ENCODE results near the gene UBE2QL1.

UBE2QL1 gene

DNA sequence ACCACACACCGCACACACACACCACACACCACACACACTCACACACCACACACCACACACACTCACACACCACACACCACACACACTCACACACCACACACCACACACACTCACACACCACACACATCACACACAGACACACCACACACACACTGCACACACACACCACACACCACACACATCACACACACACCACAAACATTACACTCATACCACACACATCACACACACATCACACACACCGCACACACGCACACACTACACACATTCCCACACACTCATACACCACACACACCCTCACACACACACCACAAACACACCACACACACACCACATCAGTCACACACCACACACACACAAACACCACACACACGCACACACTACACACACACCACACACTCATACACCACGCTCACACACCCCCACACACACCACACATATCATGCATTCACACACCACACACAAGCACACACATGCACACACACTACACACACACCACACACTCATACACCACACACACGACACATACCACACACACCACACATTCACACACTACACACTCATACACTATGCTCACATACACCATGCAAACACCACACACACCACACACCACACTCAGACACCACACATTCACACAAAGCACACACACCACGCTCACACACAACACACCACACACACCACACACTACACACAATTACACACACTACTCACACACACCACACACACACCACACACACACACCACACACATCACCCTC lies 1.1 kb upstream of the UBE2QL1 start:
- TF ChIP-seq, protein P1, sequence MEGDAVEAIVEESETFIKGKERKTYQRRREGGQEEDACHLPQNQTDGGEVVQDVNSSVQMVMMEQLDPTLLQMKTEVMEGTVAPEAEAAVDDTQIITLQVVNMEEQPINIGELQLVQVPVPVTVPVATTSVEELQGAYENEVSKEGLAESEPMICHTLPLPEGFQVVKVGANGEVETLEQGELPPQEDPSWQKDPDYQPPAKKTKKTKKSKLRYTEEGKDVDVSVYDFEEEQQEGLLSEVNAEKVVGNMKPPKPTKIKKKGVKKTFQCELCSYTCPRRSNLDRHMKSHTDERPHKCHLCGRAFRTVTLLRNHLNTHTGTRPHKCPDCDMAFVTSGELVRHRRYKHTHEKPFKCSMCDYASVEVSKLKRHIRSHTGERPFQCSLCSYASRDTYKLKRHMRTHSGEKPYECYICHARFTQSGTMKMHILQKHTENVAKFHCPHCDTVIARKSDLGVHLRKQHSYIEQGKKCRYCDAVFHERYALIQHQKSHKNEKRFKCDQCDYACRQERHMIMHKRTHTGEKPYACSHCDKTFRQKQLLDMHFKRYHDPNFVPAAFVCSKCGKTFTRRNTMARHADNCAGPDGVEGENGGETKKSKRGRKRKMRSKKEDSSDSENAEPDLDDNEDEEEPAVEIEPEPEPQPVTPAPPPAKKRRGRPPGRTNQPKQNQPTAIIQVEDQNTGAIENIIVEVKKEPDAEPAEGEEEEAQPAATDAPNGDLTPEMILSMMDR (conservative IDR thresholded peaks at IDR 0.05; ENCODE audit: low read length): no peak
- no peak for DNase-seq (ENCODE audit: low read depth)
- H3K4me3 ChIP-seq (ENCODE audit: low read length): no peak overlapping the region

DNA sequence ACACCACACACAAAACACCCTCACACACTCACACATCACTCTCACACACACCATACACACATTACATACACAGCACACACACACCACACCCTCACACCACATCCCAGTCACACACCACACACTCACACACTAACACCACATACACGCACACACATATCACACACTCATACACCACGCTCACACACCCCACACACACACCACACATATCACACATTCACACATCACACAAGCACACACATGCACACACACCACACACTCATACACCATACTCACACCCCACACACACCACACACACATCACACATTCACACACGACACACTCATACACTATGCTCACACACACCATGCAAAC lies 543 bp upstream of the UBE2QL1 start:
- TF ChIP-seq, protein P1 (conservative IDR thresholded peaks at IDR 0.05; ENCODE audit: low read length): no peak
- DNase-seq (ENCODE audit: low read depth): no peak
- H3K4me3 ChIP-seq (ENCODE audit: low read length): no peak overlapping the region

DNA sequence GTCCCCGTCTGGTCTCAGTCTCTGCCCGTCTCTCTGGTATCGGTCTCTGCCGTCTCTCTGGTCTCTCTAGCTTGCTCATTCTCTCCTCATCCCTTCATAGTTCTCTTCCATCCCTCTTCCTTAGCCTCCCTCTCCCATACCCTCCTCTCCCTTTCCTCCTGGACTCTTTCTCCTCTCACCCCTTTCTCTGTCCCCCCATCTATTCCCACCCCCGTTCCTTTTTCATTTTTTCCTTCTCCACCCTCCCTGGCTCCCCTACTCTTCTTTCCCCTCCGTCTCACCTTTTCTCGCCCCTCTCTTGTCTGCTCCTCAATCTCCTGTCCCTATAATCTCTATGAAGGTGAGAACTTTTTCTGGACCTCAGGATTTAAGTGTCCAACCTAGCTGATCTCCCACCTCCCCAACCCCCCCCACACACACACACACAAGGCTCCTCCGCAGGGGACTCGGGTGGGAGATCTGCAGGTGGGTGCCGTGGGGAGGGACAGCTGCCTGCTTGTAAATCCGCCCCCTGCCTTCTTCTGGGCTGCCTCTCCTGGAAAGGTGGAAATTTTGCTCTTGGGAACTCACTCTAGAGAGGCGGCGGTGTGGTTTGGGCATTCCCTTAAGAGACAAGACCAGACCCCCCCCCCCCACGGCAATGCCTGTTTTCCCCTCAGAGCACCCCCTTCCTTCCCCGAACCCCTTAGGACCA lies 953 bp downstream of the UBE2QL1 start:
- TF ChIP-seq, protein P1 (conservative IDR thresholded peaks at IDR 0.05; ENCODE audit: low read length): no peak
- H3K4me3 ChIP-seq (ENCODE audit: low read length): no peak overlapping the region
- DNase-seq (ENCODE audit: low read depth): no peak

DNA sequence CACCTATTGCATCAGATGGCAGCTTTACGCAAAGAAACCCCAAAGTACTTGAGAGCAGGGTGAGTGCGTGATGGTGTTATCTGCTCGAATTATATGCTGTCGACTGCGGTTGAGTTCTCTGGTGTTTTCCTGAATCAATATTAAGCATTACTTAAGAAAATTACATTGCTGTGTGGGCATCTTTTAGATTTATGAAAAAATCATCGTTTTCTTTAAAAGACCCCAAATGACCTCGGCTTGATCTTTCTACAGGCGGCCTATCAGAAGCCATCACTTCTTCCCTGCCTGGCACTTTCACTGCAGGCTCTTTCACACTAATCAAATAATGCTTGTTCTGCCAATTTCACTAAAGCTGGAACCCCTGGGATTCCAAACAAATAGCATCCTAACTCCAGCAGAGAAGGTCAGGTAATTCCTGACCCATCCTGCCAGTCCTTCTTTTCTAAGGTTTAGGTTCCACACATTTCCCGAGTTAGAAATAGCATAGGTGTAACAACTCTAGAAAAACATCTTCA lies 1.7 kb downstream of the UBE2QL1 start:
- TF ChIP-seq, protein P1 (conservative IDR thresholded peaks at IDR 0.05; ENCODE audit: low read length): no peak
- DNase-seq (ENCODE audit: low read depth): no peak
- no peak overlapping the region for H3K4me3 ChIP-seq (ENCODE audit: low read length)

DNA sequence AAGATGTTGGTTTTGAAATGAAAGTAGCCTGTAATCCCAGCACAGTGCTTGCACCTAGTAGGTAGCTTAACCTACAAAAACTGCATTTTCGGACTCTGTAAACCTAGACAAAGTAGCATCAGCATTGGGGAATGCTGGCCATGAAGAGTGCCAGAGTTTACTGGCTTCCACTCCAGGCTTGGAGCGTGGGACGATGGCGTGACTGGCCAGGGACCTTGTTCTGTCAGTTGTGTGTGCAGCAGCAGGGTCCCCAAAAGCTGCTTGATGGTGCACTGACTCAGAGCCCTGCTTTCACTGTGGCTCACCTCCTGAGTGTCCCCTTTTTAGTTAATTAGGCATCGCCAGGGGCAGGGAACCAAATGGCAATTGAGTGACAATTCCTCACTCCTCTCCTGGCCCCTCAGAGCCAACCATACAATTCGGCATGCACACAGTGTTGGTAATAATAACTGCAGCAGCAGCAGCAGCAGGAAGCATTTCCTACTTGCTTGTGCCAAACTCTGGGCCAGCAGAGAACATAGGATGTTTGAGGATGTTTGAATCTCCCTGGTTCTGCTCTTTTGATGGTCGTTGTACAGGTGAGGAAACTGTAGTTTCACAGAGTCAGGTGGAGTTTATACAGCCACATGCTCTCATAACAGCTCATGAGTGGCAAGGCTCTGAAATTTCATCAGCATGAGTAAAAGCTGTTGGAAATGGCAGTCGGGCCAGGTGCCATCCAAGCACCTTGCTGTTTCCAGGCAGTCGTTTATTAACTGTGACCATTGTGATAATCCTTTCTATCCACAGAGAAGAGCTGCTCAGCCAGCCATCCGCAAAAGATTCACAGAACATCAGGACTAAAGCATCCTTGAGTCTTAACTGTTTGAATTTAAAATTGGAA lies 4.2 kb downstream of the UBE2QL1 start:
- TF ChIP-seq, protein P1 (conservative IDR thresholded peaks at IDR 0.05; ENCODE audit: low read length): no peak
- H3K4me3 ChIP-seq (ENCODE audit: low read length): no peak overlapping the region
- no peak for DNase-seq (ENCODE audit: low read depth)

DNA sequence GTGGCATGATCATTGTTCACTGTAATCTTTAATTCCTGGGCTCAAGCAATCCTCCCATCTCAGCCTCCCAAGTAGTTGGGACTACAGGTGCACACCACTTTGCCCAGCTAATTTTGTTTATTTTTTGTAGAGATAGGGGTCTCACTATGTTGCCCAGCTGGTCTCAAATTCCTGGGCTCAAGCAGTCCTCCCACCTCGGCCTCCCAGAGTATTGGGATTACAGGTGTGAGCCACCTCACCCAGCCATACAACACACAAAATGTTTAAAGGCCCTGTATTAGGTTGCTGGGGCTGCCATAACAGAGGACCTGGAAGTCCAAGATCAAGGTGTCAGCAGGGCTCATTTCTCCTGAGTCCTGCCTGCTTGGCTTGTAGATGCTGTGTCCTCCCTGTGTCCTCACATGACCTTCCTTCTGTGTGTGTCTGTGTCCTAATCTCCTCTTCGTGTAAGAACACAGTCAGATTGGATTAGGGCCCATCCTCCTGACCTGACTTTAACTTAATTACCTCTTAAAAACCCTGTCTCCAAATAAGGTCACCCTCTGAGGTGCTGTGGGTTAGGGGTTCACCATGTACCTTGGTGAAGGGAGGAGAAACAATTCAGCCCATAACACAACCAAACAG lies 5.4 kb downstream of the UBE2QL1 start:
- no peak overlapping the region for H3K4me3 ChIP-seq (ENCODE audit: low read length)
- DNase-seq (ENCODE audit: low read depth): no peak
- TF ChIP-seq, protein P1 (conservative IDR thresholded peaks at IDR 0.05; ENCODE audit: low read length): no peak

Data from AG10803 (cell line).